ENCODE data around the gene SMURF1.
A peak's percentile ranks its signal among the peaks of the same experiment; 100 is the strongest.

Gene SMURF1

GRCh38 chr7:99090771-99091542 is 53.0 kb downstream of the SMURF1 start:
- TF ChIP-seq CTCF (IDR thresholded peaks at IDR 0.05): no peak
- Histone ChIP-seq H3K27ac (peak overlapping the region in 1 of 2 donors; percentile 31), H3K4me3 (no peak overlapping the region)
- no peak for DNase-seq (ENCODE audit: low spot score)

GRCh38 chr7:99089914-99090629 is 53.8 kb downstream of the SMURF1 start:
- Histone ChIP-seq H3K27ac (no peak overlapping the region), H3K4me3 (no peak overlapping the region)
- no peak for TF ChIP-seq CTCF (IDR thresholded peaks at IDR 0.05)
- no peak for DNase-seq (ENCODE audit: low spot score)

- no peak overlapping the region for H3K4me3 ChIP-seq
- no peak for TF ChIP-seq CTCF (IDR thresholded peaks at IDR 0.05)
- H3K27ac ChIP-seq: no peak overlapping the region
- no peak for DNase-seq (ENCODE audit: low spot score)
Measured at GRCh38 chr7:99086944-99087343, 57.0 kb downstream of the SMURF1 start.

GRCh38 chr7:99086532-99086931 is 57.4 kb downstream of the SMURF1 start:
- Histone ChIP-seq H3K27ac (no peak overlapping the region), H3K4me3 (no peak overlapping the region)
- TF ChIP-seq CTCF (IDR thresholded peaks at IDR 0.05): no peak
- DNase-seq (ENCODE audit: low spot score): no peak

GRCh38 chr7:99083733-99084132 is 60.2 kb downstream of the SMURF1 start:
- DNase-seq (ENCODE audit: low spot score): no peak
- TF ChIP-seq CTCF (IDR thresholded peaks at IDR 0.05): no peak
- no peak overlapping the region for H3K27ac ChIP-seq
- no peak overlapping the region for H3K4me3 ChIP-seq

- no peak overlapping the region for H3K27ac ChIP-seq
- DNase-seq (ENCODE audit: low spot score): no peak
- H3K4me3 ChIP-seq: no peak overlapping the region
- no peak for TF ChIP-seq CTCF (IDR thresholded peaks at IDR 0.05)
Measured at GRCh38 chr7:99083068-99083651, 60.7 kb downstream of the SMURF1 start.
